ENCODE measurements around the gene RAF1.
A peak's percentile ranks its signal among the peaks of the same experiment; 100 is the strongest.

DNA sequence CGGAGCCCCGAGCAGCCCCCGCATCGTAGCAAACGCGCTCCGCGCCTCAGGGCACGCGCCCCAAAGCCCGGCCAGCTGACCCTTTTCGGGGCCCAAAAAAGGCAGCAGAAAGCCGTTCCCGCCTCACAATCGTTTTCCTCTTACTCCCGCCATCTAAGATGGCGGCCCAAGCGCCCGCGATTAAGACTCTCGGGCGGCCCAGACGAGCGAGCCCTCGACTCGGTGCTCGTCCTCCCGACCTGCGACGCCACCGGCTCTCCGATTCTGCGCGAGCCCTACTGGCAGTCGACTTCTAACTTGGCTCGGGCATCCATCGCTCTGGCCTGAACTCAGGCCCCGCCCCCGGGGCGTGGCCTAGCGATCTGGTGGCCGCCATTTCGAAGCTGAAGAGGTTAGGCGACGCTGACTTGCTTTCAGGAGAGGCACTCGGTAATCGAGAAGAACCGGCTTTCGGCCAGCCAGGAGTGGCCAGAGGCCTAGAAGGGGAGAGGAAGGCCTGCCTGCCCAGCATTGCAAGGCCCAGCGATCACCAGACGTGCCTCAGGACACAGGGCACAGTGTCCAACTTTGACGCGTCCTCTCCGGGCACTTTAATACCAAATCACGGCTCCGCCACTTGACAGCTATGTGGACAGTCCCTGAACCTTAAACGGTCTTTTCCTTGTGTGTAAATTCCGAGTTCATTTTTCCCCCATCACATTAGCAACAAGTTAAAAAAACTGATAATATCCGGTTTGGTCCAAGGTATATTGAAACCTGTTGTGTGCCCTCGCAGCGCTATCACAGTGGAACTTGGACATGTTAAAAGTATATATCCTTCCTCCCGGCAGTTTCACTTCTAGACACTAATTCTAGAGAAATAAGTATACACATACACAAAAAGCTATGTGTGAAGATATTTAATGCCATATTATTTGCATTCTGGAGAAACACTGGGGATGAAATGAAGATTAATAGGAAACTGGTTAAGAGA is at the start of gene RAF1:
- TF ChIP-seq ZFP36 (IDR thresholded peaks at IDR 0.05; ENCODE audit: low read depth, low read length, partially characterized antibody) (peak; percentile 53), EP300 (IDR thresholded peaks at IDR 0.05; ENCODE audit: low read length) (peak; percentile 50; the same call in 1 of the 2 replicates), RBM34 (IDR thresholded peaks at IDR 0.05; ENCODE audit: borderline replicate concordance, insufficient read depth, low read length) (no peak), KDM1A (IDR thresholded peaks at IDR 0.05) (peak in 1 of 2 experiments; percentile 39; a peak in 3 of 4 replicates), HMG20B (CRISPR knock-in tag; IDR thresholded peaks at IDR 0.05) (peak; percentile 81), BHLHE40 (IDR thresholded peaks at IDR 0.05; ENCODE audit: low read length) (peak; percentile 54; the same call in 1 of the 2 replicates), ILF3 (IDR thresholded peaks at IDR 0.05; ENCODE audit: borderline replicate concordance) (no peak; the same call in 1 of the 2 replicates), JUND (IDR thresholded peaks at IDR 0.05; ENCODE audit: borderline replicate concordance, low read depth, low read length) (peak; percentile 79), JUND (tag; IDR thresholded peaks at IDR 0.05; ENCODE audit: borderline replicate concordance, low read depth, low read length) (peak; percentile 67; the same call in 1 of the 3 replicates)
- TF ChIP-seq, protein P1, sequence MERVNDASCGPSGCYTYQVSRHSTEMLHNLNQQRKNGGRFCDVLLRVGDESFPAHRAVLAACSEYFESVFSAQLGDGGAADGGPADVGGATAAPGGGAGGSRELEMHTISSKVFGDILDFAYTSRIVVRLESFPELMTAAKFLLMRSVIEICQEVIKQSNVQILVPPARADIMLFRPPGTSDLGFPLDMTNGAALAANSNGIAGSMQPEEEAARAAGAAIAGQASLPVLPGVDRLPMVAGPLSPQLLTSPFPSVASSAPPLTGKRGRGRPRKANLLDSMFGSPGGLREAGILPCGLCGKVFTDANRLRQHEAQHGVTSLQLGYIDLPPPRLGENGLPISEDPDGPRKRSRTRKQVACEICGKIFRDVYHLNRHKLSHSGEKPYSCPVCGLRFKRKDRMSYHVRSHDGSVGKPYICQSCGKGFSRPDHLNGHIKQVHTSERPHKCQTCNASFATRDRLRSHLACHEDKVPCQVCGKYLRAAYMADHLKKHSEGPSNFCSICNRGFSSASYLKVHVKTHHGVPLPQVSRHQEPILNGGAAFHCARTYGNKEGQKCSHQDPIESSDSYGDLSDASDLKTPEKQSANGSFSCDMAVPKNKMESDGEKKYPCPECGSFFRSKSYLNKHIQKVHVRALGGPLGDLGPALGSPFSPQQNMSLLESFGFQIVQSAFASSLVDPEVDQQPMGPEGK (CRISPR knock-in tag; IDR thresholded peaks at IDR 0.05; ENCODE audit: borderline replicate concordance), result no peak
- TF ChIP-seq, protein P2, sequence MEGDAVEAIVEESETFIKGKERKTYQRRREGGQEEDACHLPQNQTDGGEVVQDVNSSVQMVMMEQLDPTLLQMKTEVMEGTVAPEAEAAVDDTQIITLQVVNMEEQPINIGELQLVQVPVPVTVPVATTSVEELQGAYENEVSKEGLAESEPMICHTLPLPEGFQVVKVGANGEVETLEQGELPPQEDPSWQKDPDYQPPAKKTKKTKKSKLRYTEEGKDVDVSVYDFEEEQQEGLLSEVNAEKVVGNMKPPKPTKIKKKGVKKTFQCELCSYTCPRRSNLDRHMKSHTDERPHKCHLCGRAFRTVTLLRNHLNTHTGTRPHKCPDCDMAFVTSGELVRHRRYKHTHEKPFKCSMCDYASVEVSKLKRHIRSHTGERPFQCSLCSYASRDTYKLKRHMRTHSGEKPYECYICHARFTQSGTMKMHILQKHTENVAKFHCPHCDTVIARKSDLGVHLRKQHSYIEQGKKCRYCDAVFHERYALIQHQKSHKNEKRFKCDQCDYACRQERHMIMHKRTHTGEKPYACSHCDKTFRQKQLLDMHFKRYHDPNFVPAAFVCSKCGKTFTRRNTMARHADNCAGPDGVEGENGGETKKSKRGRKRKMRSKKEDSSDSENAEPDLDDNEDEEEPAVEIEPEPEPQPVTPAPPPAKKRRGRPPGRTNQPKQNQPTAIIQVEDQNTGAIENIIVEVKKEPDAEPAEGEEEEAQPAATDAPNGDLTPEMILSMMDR (IDR thresholded peaks at IDR 0.05 in 2 of 3, conservative IDR thresholded peaks at IDR 0.05 in 1 of 3; ENCODE audit: insufficient read depth in 2 of 3, low read depth in 1 of 3, low read length in 3 of 3), result no peak; a peak in 1 of 6 replicates
- TF ChIP-seq, protein P3, sequence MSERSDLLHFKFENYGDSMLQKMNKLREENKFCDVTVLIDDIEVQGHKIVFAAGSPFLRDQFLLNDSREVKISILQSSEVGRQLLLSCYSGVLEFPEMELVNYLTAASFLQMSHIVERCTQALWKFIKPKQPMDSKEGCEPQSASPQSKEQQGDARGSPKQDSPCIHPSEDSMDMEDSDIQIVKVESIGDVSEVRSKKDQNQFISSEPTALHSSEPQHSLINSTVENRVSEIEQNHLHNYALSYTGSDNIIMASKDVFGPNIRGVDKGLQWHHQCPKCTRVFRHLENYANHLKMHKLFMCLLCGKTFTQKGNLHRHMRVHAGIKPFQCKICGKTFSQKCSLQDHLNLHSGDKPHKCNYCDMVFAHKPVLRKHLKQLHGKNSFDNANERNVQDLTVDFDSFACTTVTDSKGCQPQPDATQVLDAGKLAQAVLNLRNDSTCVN (CRISPR knock-in tag; IDR thresholded peaks at IDR 0.05), result no peak
- TF ChIP-seq, protein P4, sequence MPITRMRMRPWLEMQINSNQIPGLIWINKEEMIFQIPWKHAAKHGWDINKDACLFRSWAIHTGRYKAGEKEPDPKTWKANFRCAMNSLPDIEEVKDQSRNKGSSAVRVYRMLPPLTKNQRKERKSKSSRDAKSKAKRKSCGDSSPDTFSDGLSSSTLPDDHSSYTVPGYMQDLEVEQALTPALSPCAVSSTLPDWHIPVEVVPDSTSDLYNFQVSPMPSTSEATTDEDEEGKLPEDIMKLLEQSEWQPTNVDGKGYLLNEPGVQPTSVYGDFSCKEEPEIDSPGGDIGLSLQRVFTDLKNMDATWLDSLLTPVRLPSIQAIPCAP (CRISPR knock-in tag; IDR thresholded peaks at IDR 0.05; ENCODE audit: borderline replicate concordance), result no peak
- TF ChIP-seq, protein P5, sequence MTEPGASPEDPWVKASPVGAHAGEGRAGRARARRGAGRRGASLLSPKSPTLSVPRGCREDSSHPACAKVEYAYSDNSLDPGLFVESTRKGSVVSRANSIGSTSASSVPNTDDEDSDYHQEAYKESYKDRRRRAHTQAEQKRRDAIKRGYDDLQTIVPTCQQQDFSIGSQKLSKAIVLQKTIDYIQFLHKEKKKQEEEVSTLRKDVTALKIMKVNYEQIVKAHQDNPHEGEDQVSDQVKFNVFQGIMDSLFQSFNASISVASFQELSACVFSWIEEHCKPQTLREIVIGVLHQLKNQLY (CRISPR knock-in tag; conservative IDR thresholded peaks at IDR 0.05), result 0 out of 4 replicates have a peak, but pooled peaks of 1 of the 2 experiments have one; percentile 69

All from K562 (cell line).